HG03378 (cell line): ENCODE data around the gene RBM33.

Source experiments
- ATAC-seq: cut with Tn5 transposase; IDR thresholded peaks from one replicate; pipeline ENCODE4 v1.9.1; 2021; ENCODE audit warnings: mild to moderate bottlenecking, moderate library complexity; ENCODE audit not compliant: unreplicated experiment

Gene RBM33

GRCh38 chr7:155625557-155625956 is 18.9 kb upstream of the RBM33 start:
- no peak for ATAC-seq

DNA sequence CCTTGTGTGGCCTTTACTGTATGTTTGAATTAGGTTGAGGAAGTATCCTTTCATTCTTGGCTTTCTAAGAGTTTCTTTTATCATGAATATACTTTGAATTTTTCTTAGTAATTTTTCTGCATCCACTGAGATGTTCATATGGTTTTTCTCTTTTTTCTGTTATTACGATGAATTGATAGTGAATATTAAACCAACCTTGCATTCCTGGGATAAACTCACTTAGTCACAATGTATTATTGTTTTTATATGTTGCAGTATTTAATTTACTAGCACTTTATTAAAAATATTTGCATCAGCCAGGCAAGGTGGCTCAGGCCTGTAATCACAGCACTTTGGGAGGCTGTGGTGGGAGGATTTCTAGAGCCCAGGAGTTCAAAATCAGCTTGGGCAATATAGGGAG is 15.3 kb upstream of the RBM33 start:
- ATAC-seq: no peak

GRCh38 chr7:155631155-155631554 is 13.3 kb upstream of the RBM33 start:
- no peak for ATAC-seq

DNA sequence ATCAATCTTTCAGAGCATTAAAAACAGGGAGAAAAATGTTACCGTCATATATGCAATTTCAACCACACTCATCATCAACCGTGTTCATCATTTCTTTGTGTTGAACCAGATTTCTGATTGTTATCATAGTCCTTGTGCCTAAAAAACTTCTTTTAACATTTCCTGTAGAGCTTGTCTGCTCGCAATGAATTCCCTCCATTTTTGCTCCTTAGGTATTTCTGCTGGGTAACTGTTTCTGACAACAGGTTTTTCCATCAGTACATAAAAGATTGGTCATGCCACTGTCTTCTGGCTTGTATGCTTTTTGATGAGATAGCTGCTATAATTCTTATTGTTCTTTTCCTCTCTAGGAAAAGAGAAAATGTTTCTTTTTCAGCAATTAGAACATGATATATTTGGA is 8.6 kb upstream of the RBM33 start:
- ATAC-seq: no peak

GRCh38 chr7:155637155-155637554 is 7.3 kb upstream of the RBM33 start:
- ATAC-seq: no peak

- no peak for ATAC-seq
These were observed 6.1 kb upstream of the RBM33 start for GRCh38 chr7:155638366-155638765.

DNA sequence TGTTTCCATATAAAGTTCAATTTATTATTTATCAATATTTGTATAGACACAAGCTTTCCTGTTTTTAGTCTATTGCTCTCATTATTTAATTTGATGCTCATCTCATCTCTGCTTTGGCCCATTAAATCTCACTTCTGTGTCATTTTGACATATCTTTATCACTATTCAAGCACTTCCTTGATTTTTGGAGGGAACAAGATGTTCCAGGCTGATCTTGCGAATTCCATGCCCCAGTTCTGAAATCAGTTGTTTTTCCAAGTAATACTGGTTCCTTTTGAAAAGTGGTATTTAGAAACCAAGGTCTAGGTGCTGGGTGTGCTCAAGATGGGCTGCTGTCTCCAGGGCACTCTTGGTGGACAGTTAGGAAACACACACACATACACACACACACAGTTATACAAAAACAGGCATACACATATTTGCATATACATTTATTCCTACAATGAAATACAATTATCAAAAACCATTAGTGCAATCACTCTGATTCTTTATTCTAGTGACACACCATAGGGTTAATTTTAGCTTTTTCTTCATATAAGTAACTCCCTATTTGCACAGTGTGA is 4.4 kb upstream of the RBM33 start:
- ATAC-seq: no peak

GRCh38 chr7:155640629-155641028 is 3.8 kb upstream of the RBM33 start:
- no peak for ATAC-seq

DNA sequence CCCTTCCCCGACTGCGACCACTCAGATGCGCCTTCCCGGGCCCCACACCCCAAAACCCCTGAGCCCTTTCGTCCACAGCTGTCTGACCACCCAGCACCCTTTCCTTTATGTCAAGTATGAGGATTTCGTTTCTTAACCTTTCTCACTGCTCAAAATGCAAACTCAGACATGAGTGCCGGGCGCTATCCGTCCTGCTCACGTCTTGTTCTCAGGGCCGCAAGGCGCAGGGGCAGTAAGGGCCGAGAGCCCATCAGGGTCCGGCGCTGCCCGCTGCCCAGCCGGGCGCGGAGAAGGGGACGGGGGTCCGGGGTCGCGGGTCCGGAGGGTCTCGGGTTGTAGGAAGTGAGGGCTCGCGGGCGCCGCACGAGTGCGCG is 670 bp upstream of the RBM33 start:
- ATAC-seq: peak; percentile 17

DNA sequence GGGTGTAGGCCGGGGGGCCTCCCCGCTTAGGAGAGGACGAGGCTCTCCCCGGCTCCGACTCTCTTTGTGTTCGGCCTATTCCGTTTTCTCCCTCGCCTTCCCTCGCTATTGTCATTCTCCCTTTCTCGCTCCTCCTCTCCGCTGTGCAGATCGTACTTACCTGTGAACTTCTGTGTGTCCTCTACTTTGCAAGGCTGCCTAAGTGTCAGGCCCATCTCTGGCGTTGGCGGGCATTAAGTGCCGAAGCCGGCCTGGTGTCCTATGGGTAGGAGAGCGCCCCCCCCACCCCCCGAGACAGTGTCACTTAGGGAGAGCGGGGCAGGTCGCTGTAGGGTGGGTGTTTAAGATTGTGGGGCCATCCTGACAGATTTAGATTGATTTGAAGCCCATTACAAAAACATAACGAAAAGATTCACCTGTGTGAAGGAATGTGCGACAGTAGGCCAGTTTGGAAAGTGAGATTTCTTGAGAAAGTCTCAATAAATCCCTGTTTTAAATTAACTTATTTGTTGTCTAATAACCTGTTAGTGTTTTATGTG is 579 bp downstream of the RBM33 start:
- ATAC-seq: peak; percentile 21

GRCh38 chr7:155645662-155646061 is 1.2 kb downstream of the RBM33 start:
- ATAC-seq: no peak

DNA sequence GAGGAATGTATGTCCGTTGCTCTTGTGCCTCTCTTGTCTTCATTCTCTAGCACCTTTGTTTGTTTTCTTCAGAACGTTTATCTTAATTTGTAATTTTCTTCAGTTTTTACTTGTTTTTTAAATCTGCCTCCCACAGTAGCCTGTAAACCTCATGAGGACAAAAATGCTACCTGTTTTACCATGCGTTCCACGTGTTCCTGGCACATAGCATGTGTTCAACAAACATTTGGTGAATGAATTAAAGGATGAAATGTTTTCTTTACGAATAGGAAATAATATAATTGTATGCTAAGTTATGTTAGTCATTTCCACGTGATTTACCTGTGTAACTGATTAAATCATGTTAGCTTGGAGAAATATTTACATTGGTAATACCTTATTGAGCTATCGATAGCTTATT is 2.2 kb downstream of the RBM33 start:
- ATAC-seq: no peak

DNA sequence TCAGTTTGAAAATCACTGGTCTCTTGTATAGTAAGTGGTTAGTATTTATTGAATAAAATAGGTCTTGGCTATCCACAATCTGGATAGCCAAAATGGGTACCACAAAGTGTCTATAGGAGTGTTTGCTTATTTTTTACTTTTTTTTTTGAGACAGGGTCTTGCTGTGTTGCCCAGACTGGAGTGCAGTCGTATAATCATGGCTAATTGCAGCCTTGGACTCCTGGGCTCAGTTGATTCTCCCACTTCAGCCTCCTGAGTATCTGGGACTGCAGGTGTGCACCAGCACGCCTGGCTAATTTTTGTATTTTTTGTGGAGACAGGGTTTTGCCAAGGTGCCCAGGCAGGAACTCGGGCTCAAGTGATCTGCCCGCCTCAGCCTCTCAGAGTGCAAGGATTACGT is 2.8 kb downstream of the RBM33 start:
- ATAC-seq: no peak

- no peak for ATAC-seq
These were observed 3.3 kb downstream of the RBM33 start for GRCh38 chr7:155647734-155648133.

GRCh38 chr7:155648752-155649339 is 4.4 kb downstream of the RBM33 start:
- no peak for ATAC-seq

DNA sequence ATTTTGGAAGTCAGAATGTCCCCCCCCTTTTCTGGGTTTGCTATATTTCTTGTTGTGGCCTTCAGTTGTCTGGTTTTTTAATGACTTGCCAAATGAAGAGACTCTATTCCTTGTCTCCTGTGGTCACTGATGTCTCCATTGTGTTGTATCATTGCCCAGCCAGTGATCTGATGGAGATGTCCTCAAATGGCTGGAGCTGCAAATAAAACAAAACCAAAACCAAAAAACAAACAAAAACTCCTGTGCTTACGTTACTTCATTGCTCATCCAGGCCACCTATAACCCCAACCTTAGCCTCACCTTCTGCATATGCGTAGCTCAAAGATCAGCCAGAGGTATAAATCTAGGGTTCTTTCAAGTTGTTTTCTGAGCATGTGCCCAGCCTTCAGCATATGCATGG is 5.1 kb downstream of the RBM33 start:
- no peak for ATAC-seq

GRCh38 chr7:155652156-155653114 is 8.0 kb downstream of the RBM33 start:
- no peak for ATAC-seq

DNA sequence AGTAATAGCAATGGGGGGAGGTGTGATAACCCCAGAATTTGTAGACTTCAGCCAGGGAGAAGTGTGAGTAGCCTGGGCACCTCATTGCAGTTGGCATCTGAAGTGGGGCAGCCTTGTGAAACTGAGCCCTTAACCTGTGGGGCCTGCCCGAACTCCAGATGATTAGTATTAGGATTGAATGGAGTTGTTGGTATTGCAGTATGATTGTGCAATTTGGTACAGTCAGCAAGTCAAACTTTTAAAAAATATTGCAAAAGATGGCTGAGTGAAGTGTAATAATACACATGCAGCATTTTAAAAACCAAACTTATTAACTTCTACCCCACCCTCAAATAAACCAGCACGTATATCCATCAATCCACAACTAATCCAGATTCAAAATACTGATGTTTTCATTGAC is 9.3 kb downstream of the RBM33 start:
- ATAC-seq: no peak

DNA sequence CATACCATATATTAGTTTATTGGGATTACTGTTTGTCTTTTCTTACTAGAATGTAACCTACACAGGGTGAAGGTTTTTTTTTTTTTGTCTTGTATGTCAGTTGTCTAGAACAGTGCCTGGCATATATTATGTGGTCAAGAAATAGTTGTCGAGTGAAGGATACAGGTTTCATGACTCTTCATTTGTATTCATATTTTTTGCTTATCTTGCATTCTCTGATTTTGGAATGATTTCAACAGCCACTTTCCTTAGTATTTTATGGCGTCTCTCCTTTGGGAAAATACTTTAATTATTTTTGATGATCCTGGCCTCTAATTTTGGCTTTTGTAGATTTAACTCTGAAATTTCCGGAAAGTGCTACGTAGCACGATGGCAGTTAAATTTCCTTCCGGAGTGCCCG is 12.4 kb downstream of the RBM33 start:
- ATAC-seq: no peak

DNA sequence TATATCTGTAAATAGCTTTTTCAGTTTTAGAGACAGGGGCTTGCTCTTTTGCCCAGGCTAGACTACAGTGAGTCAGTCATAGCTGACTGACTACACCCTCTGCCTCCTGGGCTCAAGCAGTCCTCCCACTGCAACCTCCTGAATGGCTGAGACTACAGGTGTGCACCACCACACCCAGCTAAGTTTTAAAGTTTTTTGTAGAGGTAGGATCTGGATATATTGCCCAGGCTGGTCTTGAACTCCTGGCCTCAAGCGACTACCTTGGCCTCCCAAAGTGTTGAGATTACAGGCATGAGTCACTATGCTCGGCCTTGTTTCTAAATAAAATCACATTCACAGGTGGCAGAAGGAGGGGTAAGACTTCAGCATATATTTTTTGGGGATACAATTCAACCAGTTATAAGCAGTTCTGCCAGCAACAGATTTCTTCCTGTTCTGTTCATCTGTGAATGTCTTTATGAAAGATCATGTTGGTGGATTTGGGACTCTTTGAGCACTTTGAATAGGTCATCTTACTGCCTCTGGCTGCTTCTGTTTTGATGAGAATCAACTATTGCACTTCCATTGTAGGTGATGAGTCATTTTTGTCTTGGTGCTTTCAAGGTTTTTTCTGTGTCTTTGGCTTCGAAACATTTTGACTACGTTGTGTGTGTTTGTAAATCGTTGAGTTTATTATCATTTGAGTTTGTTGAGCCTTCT is 15.7 kb downstream of the RBM33 start:
- ATAC-seq: peak; percentile 85

- peak; percentile 60 for ATAC-seq
These were observed 16.3 kb downstream of the RBM33 start for GRCh38 chr7:155660758-155661093.
